SIG-M5 treated with dmso at 0.1 percent for 504 hours (cell line): ENCODE measurements around the gene GAS2L2.

Experiments
- DNase-seq: peaks from one replicate; lab custom pipeline; 2025; ENCODE audit not compliant: unreplicated experiment; lab: John Stamatoyannopoulos, UW

Gene GAS2L2

DNA sequence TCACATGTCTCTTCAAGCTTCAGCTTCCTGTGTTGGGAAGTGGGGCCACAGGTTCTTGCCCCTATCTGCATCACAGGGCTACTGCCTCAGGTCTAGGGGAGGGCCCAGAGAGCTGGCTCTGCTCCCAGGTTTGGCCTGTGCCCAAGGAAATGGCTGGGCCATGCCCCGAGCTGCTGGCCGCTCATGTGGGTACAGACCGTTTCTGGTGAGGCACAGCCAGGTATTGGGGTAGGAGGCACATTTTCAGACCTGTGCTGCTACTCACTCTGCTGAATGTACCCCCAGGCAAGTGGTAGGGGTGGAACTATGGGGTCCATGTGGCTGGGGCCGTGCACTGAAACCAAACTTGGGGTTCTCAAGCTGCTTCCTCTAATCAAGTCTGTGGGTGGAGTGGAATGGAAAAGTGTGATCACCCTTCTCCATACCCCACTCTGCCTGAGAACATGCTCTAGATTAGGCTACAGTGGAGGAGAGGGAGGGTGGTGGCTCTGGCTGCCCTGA lies 4.6 kb downstream of the GAS2L2 start:
- DNase-seq = no peak

DNA sequence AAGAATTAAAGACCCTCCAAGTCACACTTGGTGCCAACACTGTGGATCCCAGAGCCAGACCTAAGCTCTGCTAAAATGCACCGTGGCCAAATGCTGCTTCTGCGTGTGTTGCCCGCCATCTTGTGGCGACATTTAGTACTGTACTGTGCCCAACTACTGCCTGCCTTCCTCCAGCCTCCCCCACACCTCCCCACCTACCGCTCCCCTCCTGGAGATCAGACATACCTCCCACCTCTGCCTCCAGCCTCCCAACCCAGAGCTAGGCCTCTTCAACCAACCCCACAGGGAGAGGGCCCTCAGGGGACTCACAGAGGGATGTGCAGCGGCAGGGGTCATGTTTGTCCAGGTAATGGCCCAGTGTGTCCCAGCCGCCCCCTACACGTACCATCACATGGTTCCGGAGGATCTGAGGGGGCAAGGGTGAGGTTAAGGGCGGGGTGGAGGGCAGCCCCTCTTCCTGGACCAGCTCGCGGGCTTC lies 5.5 kb downstream of the GAS2L2 start:
- peak; percentile 79 for DNase-seq

DNA sequence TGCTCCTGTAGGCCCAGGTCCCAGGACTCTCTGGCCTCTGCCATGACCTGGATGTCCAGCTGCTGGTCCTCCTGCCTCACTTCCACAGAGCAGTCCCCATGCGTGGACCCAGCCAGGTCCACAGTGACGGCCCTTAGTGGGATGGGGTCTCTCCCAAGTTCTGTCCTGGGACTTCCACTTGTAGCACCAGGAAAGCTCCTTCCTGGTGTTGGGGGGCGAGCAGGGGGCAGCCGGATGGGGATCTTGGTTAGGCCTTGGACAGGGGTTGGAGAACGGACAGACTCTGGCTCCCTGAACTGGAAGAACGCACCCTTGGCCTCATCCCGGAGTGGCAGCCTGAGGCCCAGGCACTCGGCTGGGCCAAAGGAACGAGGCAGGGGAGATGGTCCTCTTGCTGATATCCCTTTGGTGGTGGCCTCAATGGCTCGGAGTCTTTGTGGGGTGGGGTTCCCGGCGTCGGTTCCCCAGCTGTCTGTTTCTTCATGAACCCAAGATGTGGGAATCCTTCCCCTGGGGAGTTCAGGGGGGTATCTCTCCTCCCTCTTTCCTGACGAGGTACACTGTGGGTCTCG lies 7.2 kb downstream of the GAS2L2 start:
- no peak for DNase-seq

DNA sequence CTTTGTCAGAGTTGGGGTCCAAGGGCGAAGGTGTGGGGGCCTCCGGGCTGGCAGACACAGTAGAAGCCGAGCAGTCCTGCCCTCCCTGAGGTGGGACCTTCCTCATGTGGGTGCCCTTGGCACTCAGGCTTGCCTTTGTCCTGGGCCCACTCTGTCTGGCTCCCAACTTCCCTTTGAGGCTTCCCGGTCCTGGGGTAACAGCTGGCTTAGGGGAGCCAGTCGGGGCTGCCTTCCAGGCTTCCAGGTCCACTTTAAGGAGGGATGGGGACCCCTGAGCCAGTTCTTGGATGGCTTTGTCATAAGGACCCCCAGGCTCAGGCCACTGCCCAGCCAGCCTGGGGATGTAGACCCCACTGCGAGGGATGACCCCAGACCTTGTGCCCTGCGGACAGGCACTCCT lies 7.8 kb downstream of the GAS2L2 start:
- DNase-seq = no peak

DNA sequence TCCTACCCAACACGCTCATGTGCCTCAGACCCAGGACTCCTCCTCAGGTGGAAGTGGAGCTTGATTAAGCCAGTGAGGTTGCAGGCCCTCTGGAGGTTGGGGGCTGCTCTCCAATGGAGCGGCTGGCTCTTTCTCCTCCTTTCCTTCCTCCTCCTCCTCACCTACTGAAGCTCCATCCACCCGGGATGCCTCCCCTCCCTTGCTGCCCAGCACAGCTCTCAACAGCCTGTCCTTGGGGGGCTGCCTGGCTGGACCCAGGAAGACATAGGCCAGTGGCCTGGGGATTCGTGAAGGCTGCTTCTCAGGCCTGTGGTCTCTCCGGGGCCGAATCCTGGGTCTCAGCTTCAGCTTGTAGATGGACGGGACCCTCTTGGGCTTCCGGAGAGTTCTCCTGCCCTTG lies 8.2 kb downstream of the GAS2L2 start:
- no peak for DNase-seq

DNA sequence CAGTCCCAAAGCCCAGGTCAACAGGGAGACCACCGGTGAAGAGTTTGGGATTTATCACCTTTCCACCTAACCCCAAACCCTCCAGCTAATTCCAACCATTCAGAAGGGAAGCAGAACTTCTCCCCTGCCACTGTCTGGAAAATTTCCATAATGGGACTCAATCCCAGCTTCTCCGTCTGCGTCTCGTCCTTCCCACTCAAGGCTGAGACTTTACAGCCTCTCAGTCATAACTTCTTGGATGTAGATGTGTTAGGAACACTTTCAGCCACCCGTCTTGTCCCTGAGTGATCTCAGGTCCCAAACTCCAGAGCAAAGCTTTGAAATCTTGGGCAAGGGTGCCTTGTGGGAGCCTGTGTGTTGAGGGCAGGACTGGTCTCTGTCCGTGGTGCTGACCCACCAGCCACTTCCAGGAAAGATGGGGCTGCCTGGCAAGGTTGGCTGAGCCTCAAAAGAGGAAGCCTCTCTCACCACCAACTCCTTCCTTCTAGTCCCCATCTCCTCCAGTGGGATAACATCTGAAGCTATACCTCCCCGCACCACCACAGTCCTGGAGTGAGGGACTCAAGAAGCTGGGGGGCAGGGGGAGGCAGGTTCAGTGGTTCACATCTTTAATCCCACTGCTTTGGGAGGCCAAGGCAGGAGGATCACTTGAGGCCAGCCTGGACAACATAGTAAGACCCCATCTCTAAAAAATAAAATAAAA lies 9.3 kb downstream of the GAS2L2 start:
- DNase-seq = peak; percentile 46

DNA sequence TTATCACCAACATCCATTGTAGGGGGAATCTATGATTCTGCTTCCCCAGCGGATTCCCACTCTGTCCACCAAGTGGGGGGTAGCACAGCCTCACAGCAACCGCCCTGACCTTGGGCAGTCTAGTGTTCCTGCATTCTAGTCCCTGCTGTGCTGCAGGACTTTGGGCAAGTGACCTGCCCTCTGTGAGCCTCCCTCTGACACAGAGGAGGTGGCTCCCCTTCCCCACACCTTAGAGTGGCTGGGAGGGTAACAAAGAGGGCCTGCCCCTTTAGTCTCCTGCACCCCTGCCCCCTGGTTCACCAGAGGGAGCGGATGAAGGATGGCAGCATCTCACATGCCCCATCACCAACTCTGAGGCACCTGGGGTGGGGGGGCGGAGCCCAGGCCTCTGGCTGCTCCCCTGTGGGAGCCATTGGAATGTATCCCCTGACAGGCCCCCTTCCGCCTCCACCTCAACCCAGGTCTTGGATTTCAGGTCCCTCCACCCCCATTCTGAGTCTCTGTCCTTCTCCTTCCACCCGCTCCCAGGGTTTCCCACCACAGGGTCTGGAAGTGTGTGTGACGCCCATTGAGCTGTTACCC lies 10.1 kb downstream of the GAS2L2 start:
- DNase-seq = no peak

DNA sequence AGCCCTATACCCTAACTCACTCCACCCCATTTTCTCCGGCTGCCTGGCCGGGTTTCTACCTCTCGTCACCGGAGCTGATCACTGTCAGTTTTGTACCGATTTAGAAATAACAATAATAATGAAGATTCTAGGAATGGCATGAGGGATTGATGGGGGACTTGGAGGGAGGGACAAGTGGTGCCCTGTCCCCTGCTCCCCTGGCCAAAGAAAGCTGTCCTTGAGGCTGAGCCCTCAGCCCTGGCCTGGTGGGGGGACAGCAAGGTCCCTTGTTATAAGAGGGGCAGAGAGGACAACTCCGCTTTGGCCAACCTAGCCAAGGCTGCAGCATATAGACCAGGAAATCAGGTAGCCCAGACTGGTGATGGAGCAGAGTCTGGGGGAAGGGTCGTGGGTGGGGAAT lies 10.5 kb downstream of the GAS2L2 start:
- no peak for DNase-seq

DNA sequence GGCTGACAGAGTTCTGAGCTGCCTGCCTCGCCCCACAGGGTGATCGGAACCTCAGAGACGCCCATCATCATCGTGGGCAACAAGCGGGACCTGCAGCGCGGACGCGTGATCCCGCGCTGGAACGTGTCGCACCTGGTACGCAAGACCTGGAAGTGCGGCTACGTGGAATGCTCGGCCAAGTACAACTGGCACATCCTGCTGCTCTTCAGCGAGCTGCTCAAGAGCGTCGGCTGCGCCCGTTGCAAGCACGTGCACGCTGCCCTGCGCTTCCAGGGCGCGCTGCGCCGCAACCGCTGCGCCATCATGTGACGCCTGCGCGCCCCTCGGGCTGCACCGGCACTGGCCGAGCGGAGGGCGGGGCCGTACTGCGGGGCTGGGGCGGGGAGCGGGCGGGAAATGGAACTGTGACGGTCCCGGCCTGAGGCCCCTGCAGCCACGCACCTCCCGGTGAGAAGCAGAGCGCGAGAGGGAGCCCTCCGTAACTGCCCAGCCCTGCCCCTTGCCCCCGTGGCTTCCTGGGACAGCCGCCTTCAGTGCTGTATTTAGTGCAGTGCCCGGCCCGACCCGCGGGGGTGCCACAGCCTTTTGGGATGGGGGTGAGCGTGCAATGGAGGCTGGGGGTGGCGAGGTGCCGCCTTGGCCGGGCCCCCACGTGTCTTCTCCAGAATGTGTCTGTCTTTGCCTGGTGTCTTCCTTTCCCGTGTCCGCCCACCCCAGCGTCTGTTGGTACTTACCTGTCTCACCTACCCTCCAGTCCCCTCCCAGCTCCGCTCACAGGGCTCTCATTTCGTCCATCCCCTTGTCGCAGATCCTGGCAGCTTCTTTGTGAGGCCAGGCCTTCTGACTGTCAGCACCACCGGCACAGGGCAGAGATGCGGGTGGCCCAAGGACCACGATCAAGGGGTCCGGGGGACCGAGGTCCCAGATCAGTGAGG lies 11.8 kb downstream of the GAS2L2 start:
- no peak for DNase-seq

DNA sequence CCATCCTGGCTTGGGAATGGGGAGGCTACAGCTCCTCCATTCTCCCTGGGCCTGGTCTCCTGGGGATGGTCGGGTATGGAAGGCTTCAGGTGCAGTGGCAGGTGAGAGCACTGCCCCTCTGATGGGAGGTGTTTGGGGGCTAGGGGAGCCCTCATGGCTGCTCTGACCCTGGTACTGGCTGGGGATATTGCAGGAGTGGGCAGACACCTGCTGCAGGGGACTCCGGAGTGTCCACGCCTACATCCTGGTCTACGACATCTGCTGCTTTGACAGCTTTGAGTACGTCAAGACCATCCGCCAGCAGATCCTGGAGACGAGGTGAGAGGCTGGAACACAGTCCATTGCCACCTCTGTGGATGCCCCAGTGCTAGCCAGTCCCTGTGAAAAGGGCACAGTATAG lies 12.8 kb downstream of the GAS2L2 start:
- DNase-seq = no peak

DNA sequence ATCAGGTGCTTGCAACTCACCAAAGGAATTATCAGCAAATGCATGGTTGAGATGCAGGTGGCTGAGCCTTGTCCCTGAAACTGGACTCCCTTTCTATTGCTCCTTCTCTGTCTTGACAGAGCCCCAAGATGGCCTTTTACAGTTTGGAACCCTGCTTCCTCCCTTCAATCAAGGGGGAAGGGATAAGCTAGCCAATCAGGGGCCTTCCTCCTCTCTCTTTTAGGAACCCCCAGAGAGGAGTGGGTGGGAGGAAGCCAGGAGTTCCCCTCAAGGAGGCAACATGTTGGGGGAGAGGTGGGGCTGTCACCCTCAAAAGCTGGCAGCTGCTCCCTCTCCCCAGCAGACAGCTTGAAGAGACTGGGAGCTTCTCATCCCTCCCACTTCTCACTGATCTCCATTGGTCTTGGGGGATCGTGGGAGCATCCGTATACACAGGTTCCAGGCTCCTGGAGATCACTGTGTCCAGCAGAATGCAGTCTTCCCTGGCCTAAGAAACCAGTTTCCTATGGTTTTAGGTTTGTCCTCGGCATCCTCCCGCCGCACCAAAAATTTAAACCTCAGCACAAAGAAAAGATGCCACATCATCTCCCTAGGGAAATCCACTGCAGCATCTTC lies 14.4 kb downstream of the GAS2L2 start:
- no peak for DNase-seq

DNA sequence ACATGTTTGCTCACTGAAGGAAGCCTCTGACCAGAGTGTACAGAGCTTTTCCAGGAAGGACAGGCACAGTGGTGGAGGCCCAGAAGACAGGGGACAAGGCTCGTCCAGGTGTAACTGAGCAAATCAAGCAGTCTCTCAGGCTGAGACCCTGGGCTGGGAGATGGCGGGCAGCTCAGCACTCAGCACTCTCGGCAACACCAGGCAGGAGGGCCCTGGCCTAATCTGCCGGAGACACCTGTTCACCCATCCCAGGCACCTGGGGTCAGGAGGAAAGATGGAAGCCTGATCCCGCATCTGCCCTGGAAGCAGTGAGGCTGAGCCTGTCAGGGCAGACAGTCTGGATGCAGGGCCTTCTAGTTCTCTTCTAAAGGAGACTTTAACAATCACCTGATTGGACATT lies 16.8 kb downstream of the GAS2L2 start:
- no peak for DNase-seq

DNA sequence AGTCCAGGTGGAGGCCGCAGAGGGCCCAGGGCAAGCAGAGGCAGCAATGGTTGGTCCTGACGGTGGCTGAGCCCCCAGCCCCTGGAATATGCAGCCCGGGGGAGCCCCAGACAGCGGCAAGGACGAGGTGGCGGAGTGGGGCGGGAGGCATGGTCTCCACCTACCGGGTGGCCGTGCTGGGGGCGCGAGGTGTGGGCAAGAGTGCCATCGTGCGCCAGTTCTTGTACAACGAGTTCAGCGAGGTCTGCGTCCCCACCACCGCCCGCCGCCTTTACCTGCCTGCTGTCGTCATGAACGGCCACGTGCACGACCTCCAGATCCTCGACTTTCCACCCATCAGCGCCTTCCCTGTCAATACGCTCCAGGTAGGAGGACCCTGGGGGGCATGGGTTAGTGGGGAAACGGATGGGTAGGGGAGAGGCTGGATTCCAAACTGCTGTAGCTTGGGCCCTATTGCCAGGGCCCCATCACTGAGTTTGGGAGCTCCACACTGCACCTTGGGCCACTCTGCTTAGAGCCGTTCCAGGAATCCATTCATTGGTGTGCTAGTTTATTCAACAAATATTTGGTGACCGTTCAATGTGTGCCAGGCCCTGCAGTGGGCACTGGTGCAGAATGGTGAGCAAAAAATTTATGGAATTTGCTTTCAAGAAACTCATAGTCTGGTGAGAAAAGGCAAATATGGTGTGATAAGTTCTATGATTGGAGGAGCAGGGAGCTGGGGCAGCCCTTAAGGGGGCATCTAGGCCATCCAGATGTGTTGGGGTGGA lies 17.8 kb downstream of the GAS2L2 start:
- no peak for DNase-seq

DNA sequence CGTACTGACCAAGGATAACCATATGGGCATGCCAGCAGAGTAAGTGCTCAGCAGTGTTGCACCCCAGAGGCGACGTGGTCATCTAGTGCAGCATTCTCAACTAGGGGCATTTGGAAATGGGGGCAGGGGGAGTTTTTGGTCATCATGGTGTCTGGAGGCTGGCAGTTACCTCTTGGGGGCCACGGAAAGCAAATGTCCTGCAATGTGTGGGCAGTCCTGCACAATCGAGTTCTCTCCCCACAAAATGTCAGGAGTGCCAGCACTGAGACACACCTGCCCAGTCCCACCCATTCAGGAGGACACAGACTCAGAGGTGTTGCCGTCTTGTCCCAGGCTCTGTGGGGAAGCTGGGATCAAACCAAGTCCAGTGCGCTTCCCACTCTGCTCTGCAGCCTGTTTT lies 18.6 kb downstream of the GAS2L2 start:
- no peak for DNase-seq

DNA sequence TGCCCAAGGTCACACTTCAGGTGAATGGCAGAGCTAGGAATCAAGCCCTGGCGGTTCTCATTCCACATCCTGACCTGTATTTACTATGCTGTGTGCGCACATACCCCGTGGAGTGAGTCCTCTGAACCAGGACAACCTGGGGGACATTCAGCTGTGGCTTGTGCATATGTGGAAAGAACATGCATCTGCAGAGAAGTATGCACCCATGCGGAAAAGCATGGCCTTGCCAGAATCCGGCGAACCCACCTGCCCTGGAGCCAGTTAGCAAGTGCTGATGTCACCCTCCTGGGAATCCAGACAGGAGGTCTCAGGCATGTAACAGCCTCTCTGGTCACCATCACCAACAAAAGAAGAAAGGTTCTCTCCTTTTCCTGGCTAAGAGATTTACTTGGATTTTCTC lies 19.7 kb downstream of the GAS2L2 start:
- DNase-seq = no peak

DNA sequence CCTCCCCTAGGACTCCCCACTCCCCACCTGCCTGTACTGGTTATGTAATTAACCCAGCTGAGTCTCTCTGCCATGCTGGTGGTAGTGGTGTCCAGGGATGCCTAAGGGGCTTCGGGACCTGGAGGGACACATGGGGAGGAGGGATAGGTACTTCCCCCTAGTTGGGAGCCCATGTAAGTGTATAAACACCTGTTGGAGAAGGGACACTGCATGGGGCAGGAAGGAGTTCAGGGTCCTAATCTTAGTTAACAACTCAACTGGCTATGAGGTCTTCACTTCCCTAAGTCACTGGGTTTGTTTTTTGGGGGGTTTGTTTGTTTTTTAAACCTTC lies 20.3 kb downstream of the GAS2L2 start:
- no peak for DNase-seq

DNA sequence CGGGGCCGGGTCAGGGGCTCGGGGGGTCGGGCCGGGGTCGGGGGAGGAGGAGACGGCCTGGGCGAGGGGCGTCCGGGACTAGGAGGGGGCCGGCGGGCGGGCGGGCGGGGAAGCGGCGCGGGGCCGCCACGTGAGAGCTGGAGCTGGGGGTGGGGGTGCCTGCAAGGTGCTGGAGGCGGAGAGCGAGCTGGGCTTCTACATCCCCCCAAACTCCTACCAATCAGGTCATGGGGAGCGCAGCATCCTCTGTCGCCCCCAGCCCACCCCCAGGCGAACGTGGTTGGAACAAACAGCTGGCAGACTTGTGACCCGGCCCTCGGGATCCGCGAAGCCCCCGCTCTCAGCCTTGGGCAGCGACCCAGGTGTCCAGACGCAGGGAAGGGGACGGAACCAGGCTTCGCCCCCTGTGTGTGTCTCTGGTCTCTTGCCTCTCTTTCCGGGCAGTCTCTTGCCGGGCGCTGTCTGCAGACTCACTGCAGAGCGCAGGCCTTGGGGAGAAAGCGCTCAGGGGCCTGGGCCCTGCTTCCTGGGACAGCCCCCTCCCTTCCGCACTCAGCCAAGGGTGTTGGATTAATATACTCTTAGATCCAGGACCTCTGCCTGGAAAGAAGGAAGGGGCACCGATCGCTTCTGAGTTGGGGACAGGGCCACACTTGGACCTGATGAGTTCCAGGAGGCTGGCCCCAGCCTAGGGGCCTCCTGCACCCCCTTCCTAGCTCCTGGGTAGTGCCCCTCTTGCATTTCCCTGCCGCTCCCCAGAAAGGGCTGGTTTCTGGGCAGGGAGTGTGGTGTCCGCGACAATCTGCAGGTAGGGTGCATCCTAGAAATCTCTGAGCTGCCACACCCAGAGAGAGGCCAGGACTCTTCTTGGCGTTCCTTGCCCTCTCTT lies 20.9 kb downstream of the GAS2L2 start:
- DNase-seq = no peak

DNA sequence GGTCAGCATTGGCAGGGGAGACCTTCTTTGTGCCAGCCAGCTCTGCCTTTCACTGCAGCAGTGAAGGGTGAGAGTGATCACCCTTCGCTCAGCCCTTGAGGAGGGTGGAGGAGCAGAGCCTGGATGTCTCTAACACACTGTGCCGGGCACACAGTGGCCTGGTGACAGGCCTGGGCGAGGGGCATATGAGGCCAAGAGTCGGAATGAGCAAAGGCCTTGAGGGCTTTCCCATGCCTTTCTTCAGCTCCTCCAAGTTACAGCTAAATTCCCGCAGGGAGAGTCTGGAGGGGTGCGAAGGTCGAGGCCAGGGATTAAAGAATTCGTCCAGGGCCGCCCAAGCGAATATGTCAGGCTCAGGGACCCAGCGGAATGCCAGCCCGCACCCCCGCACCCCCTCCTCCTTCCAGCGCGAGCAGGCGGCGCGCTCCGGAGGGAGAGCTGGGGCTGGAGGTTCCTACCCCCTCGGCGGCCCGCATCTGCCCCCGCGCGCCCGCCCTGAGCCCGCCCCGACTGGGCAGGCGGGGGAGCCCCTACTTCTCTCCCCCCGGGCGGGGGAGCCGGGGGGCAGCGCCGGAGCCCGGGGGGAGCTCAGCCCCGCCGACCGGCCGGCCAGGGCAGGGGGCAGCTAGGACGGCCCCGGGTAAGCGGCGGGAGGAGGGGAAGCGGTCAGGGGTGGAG lies 21.7 kb downstream of the GAS2L2 start, which contains the start of gene RASL10B:
Gene RASL10B (plus strand): TSS at position 401 of the 678 bp plus-strand sequence. CDS start 3,546 bp downstream, outside the sequence.
- DNase-seq = no peak
